HG03066 (cell line): Measurements from ENCODE around the gene RFC1.
"Not testable (repeated sequence)": the region's sequence is repeated elsewhere in the genome, so short reads cannot be mapped to it uniquely, and the experiment has no call there.

Source experiments
- ATAC-seq: cut with Tn5 transposase; IDR thresholded peaks from one replicate; pipeline ENCODE4 v1.9.1; 2021; ENCODE audit warnings: low read depth; ENCODE audit not compliant: unreplicated experiment

RFC1 gene

GRCh38 chr4:39353478-39354253 is 12.5 kb downstream of the RFC1 start:
- peak; percentile 69 for ATAC-seq

- ATAC-seq = not testable (repeated sequence)
Measured at GRCh38 chr4:39353149-39353477, 13.0 kb downstream of the RFC1 start.

- ATAC-seq = no peak
Measured at GRCh38 chr4:39349326-39349725, 16.8 kb downstream of the RFC1 start.

- ATAC-seq = no peak
Measured at GRCh38 chr4:39348371-39349315, 17.5 kb downstream of the RFC1 start.

GRCh38 chr4:39346856-39347519 is 19.2 kb downstream of the RFC1 start:
- ATAC-seq = no peak

- no peak for ATAC-seq
Measured at GRCh38 chr4:39342731-39343130, 23.4 kb downstream of the RFC1 start.

GRCh38 chr4:39341075-39341725 is 25.0 kb downstream of the RFC1 start:
- no peak for ATAC-seq

GRCh38 chr4:39339968-39340367 is 26.2 kb downstream of the RFC1 start:
- ATAC-seq = no peak

- no peak for ATAC-seq
Measured at GRCh38 chr4:39337841-39338240, 28.3 kb downstream of the RFC1 start.

GRCh38 chr4:39335566-39335965 is 30.6 kb downstream of the RFC1 start:
- no peak for ATAC-seq

GRCh38 chr4:39331191-39331590 is 35.0 kb downstream of the RFC1 start:
- no peak for ATAC-seq

- no peak for ATAC-seq
Measured at GRCh38 chr4:39330353-39330752, 35.8 kb downstream of the RFC1 start.

- no peak for ATAC-seq
Measured at GRCh38 chr4:39326468-39326977, 39.6 kb downstream of the RFC1 start.

- no peak for ATAC-seq
Measured at GRCh38 chr4:39324897-39325613, 41.1 kb downstream of the RFC1 start.

GRCh38 chr4:39324446-39324845 is 41.7 kb downstream of the RFC1 start:
- no peak for ATAC-seq

- no peak for ATAC-seq
Measured at GRCh38 chr4:39323821-39324220, 42.3 kb downstream of the RFC1 start.

- no peak for ATAC-seq
Measured at GRCh38 chr4:39320381-39321115, 45.6 kb downstream of the RFC1 start.

GRCh38 chr4:39319676-39320075 is 46.5 kb downstream of the RFC1 start:
- no peak for ATAC-seq

GRCh38 chr4:39312816-39313215 is 53.3 kb downstream of the RFC1 start:
- ATAC-seq = no peak
